ENCODE measurements around the gene UMAD1.

Gene UMAD1

GRCh38 chr7:7699380-7699779 is 58.8 kb downstream of the UMAD1 start:
- H3K27ac ChIP-seq (replicated peaks): no peak overlapping the region
- DNase-seq (ENCODE audit: low read depth in 1 of 2, low spot score in 1 of 2): no peak
- TF ChIP-seq POLR2AphosphoS5 (IDR thresholded peaks at IDR 0.05; ENCODE audit: low read depth): no peak
- H3K27me3 ChIP-seq (ENCODE audit: insufficient read depth, poor library complexity, severe bottlenecking): no peaks in the 10 kb centered on the region
- no peak overlapping the region for H3K4me3 ChIP-seq (replicated peaks; ENCODE audit: insufficient read depth, low read length)

DNA sequence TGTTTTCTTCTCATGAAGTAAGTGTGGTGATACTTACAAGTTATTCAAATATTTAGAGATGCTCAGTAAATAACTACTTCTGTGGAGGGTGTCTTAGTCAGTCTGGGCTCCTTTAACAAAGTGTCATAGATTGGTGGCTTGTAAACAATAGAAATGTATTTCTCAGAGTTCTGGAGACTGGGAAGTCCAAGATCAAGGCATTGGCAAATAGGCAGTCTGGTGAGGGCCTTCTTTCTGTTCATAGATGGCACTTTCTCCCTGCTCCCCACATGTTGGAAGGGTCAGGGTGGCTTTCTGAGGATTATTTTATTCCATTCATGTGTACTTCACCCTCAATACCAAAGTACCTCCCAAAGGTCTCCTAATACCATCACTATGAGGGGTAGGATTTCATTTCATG is 59.4 kb downstream of the UMAD1 start:
- H3K27ac ChIP-seq (replicated peaks): no peak overlapping the region
- no peak for DNase-seq (ENCODE audit: low read depth in 1 of 2, low spot score in 1 of 2)

DNA sequence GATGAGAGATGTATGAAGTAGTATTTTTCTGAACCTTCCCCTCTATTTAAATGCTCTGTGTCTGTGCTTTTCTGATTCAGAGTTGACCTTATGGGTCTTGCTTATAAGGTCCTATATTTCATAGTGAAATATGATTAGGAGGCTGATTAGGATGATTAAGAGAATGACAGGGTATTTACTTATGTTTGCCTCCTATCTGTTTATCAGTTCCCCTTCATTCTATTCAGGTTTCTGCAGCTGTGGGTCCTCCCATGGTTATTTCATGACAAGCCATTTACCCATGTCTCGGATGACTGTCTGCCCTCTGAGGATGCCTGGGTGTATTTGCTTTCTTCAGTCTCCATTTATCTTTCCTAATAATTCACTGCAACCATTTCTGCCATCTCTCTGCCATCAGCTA is 61.0 kb downstream of the UMAD1 start:
- H3K27me3 ChIP-seq (ENCODE audit: insufficient read depth, poor library complexity, severe bottlenecking): no peaks in the 10 kb centered on the region
- TF ChIP-seq, protein P1, sequence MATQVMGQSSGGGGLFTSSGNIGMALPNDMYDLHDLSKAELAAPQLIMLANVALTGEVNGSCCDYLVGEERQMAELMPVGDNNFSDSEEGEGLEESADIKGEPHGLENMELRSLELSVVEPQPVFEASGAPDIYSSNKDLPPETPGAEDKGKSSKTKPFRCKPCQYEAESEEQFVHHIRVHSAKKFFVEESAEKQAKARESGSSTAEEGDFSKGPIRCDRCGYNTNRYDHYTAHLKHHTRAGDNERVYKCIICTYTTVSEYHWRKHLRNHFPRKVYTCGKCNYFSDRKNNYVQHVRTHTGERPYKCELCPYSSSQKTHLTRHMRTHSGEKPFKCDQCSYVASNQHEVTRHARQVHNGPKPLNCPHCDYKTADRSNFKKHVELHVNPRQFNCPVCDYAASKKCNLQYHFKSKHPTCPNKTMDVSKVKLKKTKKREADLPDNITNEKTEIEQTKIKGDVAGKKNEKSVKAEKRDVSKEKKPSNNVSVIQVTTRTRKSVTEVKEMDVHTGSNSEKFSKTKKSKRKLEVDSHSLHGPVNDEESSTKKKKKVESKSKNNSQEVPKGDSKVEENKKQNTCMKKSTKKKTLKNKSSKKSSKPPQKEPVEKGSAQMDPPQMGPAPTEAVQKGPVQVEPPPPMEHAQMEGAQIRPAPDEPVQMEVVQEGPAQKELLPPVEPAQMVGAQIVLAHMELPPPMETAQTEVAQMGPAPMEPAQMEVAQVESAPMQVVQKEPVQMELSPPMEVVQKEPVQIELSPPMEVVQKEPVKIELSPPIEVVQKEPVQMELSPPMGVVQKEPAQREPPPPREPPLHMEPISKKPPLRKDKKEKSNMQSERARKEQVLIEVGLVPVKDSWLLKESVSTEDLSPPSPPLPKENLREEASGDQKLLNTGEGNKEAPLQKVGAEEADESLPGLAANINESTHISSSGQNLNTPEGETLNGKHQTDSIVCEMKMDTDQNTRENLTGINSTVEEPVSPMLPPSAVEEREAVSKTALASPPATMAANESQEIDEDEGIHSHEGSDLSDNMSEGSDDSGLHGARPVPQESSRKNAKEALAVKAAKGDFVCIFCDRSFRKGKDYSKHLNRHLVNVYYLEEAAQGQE (IDR thresholded peaks at IDR 0.05; ENCODE audit: insufficient replicate concordance, low read depth): no peak
- no peak overlapping the region for H3K27ac ChIP-seq (replicated peaks)
- no peak overlapping the region for H3K4me3 ChIP-seq (replicated peaks; ENCODE audit: insufficient read depth, low read length)
- no peak for DNase-seq (ENCODE audit: low read depth in 1 of 2, low spot score in 1 of 2)

More for the DNA sequence above, 59.4 kb downstream of the UMAD1 start:
- Histone ChIP-seq H3K27me3 (ENCODE audit: insufficient read depth, poor library complexity, severe bottlenecking) (no peaks in the 10 kb centered on the region), H3K4me3 (replicated peaks; ENCODE audit: insufficient read depth, low read length) (no peak overlapping the region)
- no peak for TF ChIP-seq GABPA (IDR thresholded peaks at IDR 0.05; ENCODE audit: low read depth)
- TF ChIP-seq CTCF (IDR thresholded peaks at IDR 0.05; ENCODE audit: insufficient read depth, low read length): no peak
- TF ChIP-seq, protein P1 (IDR thresholded peaks at IDR 0.05; ENCODE audit: insufficient replicate concordance, low read depth): no peak

DNA sequence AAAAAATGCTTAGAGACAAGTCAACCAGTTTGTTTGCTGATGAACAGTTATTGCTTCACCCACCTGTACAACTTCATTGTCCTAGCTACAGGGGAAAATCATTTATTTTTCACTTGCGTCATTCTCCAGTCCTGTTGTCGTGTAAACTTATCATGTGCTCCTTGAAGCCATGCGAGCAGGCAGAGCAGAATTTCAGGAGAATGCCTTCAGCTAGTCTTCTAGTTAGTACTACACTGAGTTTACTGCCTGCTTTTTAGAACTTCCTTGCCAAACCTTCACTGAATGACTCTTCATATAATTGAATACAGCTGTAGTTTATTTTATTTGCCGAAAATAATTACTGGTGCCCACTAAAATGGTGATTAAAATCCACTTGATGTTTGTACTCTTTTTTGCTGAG is 62.3 kb downstream of the UMAD1 start:
- TF ChIP-seq, protein P1 (IDR thresholded peaks at IDR 0.05; ENCODE audit: insufficient replicate concordance, low read depth): no peak
- TF ChIP-seq SPI1 (IDR thresholded peaks at IDR 0.05; ENCODE audit: borderline replicate concordance, low read depth): no peak
- no peak for TF ChIP-seq POLR2AphosphoS5 (IDR thresholded peaks at IDR 0.05; ENCODE audit: low read depth)
- TF ChIP-seq GABPA (IDR thresholded peaks at IDR 0.05; ENCODE audit: low read depth): no peak
- no peak for TF ChIP-seq CTCF (IDR thresholded peaks at IDR 0.05; ENCODE audit: insufficient read depth, low read length)
- Histone ChIP-seq H3K27ac (replicated peaks) (no peak overlapping the region), H3K27me3 (ENCODE audit: insufficient read depth, poor library complexity, severe bottlenecking) (no peaks in the 10 kb centered on the region), H3K4me3 (replicated peaks; ENCODE audit: insufficient read depth, low read length) (no peak overlapping the region)
- DNase-seq (ENCODE audit: low read depth in 1 of 2, low spot score in 1 of 2): no peak

All from HL-60 (cell line).